ENCODE results near the gene GCKR. TPM values are rescaled to one million over a fixed set of nuclear protein-coding genes. Genes with fewer than 3 reads are reported as not detected.

GCKR gene
- total RNA-seq, 1 experiment from 2014 or later = not detected

GRCh38 chr2:27453968-27454367 is 42.7 kb upstream of the GCKR start:
- ChIA-PET POLR2A (no interaction called here), RAD21 (ENCODE audit: low non-redundant PET in 1 of 2, low total read pairs in 2 of 2, uncharacterized antibody in 2 of 2, unreplicated experiment in 2 of 2) (no interaction called here), CTCF (no interaction called here)
- H3K36me3 ChIP-seq (ENCODE audit: control insufficient read depth in 1 of 2, insufficient read depth in 2 of 2, low read length in 2 of 2) = no peaks in the 10 kb centered on the region
- intact Hi-C loops (cut with micrococcal nuclease) = no loop called here
- H3K9me3 ChIP-seq (ENCODE audit: control insufficient read depth in 1 of 2, insufficient read depth in 1 of 2, low read depth in 1 of 2, low read length in 2 of 2) = no peaks in the 10 kb centered on the region
- DNase-seq (ENCODE audit: low read depth, low spot score) (no peak), ATAC-seq (peak; percentile 44; the same call in 1 of the 2 replicates)
- TF ChIP-seq EZH2phosphoT487 (IDR thresholded peaks at IDR 0.05; ENCODE audit: borderline replicate concordance) (no peak), ZNF274 (IDR thresholded peaks at IDR 0.05; ENCODE audit: low read depth, low read length) (no peak), TCF7L2 (IDR thresholded peaks at IDR 0.05; ENCODE audit: borderline replicate concordance, extremely low read depth, insufficient read depth, insufficient read length) (no peak), CBX3 (IDR thresholded peaks at IDR 0.05; ENCODE audit: low read depth) (no peak), RAD21 (IDR thresholded peaks at IDR 0.05; ENCODE audit: low read depth) (peak; percentile 24; the same call in 1 of the 2 replicates), SRF (IDR thresholded peaks at IDR 0.05; ENCODE audit: low read depth) (no peak), ELF1 (IDR thresholded peaks at IDR 0.05; ENCODE audit: borderline replicate concordance, low read depth) (no peak), SIN3A (IDR thresholded peaks at IDR 0.05; ENCODE audit: low read depth) (no peak), CEBPB (IDR thresholded peaks at IDR 0.05; ENCODE audit: low read depth) (no peak), POLR2AphosphoS5 (IDR thresholded peaks at IDR 0.05; ENCODE audit: low read depth, low read length) (no peak), YY1 (IDR thresholded peaks at IDR 0.05; ENCODE audit: extremely low read depth, insufficient replicate concordance, low read depth, low read length) (no peak)
- TF ChIP-seq, protein P1, sequence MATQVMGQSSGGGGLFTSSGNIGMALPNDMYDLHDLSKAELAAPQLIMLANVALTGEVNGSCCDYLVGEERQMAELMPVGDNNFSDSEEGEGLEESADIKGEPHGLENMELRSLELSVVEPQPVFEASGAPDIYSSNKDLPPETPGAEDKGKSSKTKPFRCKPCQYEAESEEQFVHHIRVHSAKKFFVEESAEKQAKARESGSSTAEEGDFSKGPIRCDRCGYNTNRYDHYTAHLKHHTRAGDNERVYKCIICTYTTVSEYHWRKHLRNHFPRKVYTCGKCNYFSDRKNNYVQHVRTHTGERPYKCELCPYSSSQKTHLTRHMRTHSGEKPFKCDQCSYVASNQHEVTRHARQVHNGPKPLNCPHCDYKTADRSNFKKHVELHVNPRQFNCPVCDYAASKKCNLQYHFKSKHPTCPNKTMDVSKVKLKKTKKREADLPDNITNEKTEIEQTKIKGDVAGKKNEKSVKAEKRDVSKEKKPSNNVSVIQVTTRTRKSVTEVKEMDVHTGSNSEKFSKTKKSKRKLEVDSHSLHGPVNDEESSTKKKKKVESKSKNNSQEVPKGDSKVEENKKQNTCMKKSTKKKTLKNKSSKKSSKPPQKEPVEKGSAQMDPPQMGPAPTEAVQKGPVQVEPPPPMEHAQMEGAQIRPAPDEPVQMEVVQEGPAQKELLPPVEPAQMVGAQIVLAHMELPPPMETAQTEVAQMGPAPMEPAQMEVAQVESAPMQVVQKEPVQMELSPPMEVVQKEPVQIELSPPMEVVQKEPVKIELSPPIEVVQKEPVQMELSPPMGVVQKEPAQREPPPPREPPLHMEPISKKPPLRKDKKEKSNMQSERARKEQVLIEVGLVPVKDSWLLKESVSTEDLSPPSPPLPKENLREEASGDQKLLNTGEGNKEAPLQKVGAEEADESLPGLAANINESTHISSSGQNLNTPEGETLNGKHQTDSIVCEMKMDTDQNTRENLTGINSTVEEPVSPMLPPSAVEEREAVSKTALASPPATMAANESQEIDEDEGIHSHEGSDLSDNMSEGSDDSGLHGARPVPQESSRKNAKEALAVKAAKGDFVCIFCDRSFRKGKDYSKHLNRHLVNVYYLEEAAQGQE (IDR thresholded peaks at IDR 0.05; ENCODE audit: low read depth) = no peak
- TF ChIP-seq, protein P2, sequence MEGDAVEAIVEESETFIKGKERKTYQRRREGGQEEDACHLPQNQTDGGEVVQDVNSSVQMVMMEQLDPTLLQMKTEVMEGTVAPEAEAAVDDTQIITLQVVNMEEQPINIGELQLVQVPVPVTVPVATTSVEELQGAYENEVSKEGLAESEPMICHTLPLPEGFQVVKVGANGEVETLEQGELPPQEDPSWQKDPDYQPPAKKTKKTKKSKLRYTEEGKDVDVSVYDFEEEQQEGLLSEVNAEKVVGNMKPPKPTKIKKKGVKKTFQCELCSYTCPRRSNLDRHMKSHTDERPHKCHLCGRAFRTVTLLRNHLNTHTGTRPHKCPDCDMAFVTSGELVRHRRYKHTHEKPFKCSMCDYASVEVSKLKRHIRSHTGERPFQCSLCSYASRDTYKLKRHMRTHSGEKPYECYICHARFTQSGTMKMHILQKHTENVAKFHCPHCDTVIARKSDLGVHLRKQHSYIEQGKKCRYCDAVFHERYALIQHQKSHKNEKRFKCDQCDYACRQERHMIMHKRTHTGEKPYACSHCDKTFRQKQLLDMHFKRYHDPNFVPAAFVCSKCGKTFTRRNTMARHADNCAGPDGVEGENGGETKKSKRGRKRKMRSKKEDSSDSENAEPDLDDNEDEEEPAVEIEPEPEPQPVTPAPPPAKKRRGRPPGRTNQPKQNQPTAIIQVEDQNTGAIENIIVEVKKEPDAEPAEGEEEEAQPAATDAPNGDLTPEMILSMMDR (IDR thresholded peaks at IDR 0.05 in 2 of 3, conservative IDR thresholded peaks at IDR 0.05 in 1 of 3; ENCODE audit: borderline replicate concordance in 1 of 3, insufficient read depth in 1 of 3, low read depth in 2 of 3, low read length in 2 of 3) = peak in 2 of 3 experiments; percentile 10 to 18; a peak in 1 of 6 replicates
- BruUV-seq (replicated peaks) = no TSS peak
- H3K9ac ChIP-seq (ENCODE audit: low read length) = no peak overlapping the region
- no peak overlapping the region for H3K4me3 ChIP-seq (replicated peaks in 1 of 2; ENCODE audit: low read depth in 1 of 2, low read length in 2 of 2)
- H3K79me2 ChIP-seq (ENCODE audit: insufficient read depth, low read length) = no peaks in the 10 kb centered on the region
- H3K4me2 ChIP-seq (ENCODE audit: low read length) = no peak overlapping the region
- no peak overlapping the region for H3K27ac ChIP-seq (ENCODE audit: low read depth, low read length)
- H2AFZ ChIP-seq (ENCODE audit: low read depth, low read length, poor library complexity, severe bottlenecking) = no peak overlapping the region
- H4K20me1 ChIP-seq (ENCODE audit: insufficient read depth) = no peaks in the 10 kb centered on the region
- no peaks in the 10 kb centered on the region for H3K9me2 ChIP-seq (ENCODE audit: insufficient read depth)
- H3K4me1 ChIP-seq (ENCODE audit: control insufficient read depth in 1 of 2, insufficient read depth in 2 of 2, low read length in 2 of 2) = no peaks in the 10 kb centered on the region
- no peaks in the 10 kb centered on the region for H3K27me3 ChIP-seq (ENCODE audit: insufficient read depth, low read length)

Measured in HCT116 (cell line).